ENCODE results near the gene KIAA1143. TPM values are rescaled to one million over a fixed set of nuclear protein-coding genes. Genes with fewer than 3 reads are reported as not detected.

The KIAA1143 gene
- total and polyA plus RNA-seq, 9 of the 15 experiments (the other 6 are each of a cell fraction or from before 2014, with no cell fraction given): 25.6 to 72.0 (median 42.2) TPM

- no peak for TF ChIP-seq NR2C2 (CRISPR knock-in tag; IDR thresholded peaks at IDR 0.05)
- no peak for TF ChIP-seq NR2C2 (tag; IDR thresholded peaks at IDR 0.05)
- no peak for TF ChIP-seq SRSF7 (optimal IDR thresholded peaks at IDR 0.05; ENCODE audit: low read depth, low read length)
- no peak for TF ChIP-seq NFATC3 (IDR thresholded peaks at IDR 0.05)
- TF ChIP-seq HIVEP1 (CRISPR knock-in tag; IDR thresholded peaks at IDR 0.05): no peak
- no peak for TF ChIP-seq TAL1 (IDR thresholded peaks at IDR 0.05)
- TF ChIP-seq CREB3 (tag; conservative IDR thresholded peaks at IDR 0.05; ENCODE audit: low read depth): no peak
- peak; percentile 50; the same call in 1 of the 2 replicates for TF ChIP-seq ATF1 (CRISPR knock-in tag; IDR thresholded peaks at IDR 0.05)
- TF ChIP-seq ATF1 (tag; IDR thresholded peaks at IDR 0.05): peak; percentile 96
- no peak for TF ChIP-seq BCOR (IDR thresholded peaks at IDR 0.05)
- no peak for TF ChIP-seq MAZ (CRISPR knock-in tag; conservative IDR thresholded peaks at IDR 0.05 in 1 of 2, IDR thresholded peaks at IDR 0.05 in 1 of 2)
- TF ChIP-seq NR2F6 (CRISPR knock-in tag; IDR thresholded peaks at IDR 0.05): no peak
- peak; percentile 66 for TF ChIP-seq POLR2G (IDR thresholded peaks at IDR 0.05; ENCODE audit: low read depth, low read length)
- no peak for TF ChIP-seq ZNF668 (CRISPR knock-in tag; IDR thresholded peaks at IDR 0.05)
- TF ChIP-seq TGIF2 (CRISPR knock-in tag; IDR thresholded peaks at IDR 0.05): no peak
- TF ChIP-seq ZNF311 (CRISPR knock-in tag; IDR thresholded peaks at IDR 0.05): no peak
- TF ChIP-seq RBFOX2 (IDR thresholded peaks at IDR 0.05; ENCODE audit: low read depth, low read length): peak; percentile 65
- peak; percentile 92 for TF ChIP-seq GABPA (tag; conservative IDR thresholded peaks at IDR 0.05; ENCODE audit: low read depth)
- no peak for TF ChIP-seq PCBP2 (IDR thresholded peaks at IDR 0.05; ENCODE audit: low read depth, low read length, poor library complexity, severe bottlenecking)
- no peak for TF ChIP-seq NFYB (IDR thresholded peaks at IDR 0.05; ENCODE audit: extremely low read depth, insufficient read length)
These were observed 48.9 kb downstream of the KIAA1143 start, which contains the start of gene ZNF502 (continued) for GRCh38 chr3:44712455-44713075.

All from K562 (cell line).